Measurements from ENCODE around the gene A3GALT2.

A3GALT2 gene

GRCh38 chr1:33330906-33331305, 10.0 kb upstream of the A3GALT2 start:
- FAIRE-seq, result no peak

GRCh38 chr1:33330361-33330890, 9.5 kb upstream of the A3GALT2 start:
- FAIRE-seq, result no peak

DNA sequence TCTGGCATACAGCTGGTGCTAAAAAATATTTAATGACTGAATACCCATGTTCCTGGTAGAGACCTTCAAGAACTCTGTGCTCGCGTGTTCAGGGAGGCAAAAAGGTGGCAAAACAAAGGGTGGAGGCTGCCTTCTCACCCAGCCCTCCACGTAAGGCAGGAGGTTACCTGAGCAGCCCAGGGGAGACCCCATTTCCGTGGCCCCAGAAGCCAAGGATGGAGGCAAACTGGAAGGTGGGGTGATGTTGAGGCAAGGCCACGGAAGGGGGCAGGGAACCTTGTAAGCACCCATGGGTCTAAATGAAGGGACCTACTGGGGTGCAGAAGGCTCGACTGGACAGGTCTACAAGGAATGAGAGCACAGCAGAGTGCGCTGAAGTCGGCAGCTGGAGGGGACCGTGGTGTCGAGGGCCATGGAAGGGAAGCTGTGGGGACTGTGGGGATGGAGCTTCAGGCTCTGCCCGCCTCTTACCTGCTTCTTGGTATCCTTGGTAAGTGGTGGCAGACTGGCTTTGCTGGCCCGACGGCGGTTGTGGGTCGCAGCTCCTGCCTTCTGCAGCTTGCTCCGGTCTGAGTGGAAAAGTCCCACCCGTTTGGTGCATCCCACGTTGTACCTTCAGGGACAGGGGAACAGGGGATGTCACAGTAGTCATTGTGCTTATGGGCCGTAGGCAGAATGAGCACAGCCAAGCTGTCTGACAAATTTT, 8.9 kb upstream of the A3GALT2 start:
- no peak for FAIRE-seq

DNA sequence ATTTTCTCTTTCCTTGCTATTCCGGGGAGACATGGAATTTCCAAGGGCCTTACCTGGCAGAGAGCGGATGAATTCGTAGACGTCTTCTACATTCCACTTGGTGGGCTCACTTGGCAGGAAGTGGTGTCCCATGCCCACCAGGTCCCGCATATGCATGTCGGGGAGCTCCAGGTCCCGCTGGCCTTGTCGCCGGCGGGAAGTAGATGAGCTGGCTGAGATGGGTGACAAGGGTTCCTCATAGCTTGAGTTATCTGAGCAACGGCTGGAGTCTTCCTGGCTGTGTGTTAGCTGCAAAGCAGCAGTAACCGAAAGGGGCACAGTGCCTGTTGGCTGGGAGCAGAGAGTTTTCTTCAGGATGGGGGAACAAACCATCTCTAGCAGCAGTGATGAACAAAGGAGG, 7.9 kb upstream of the A3GALT2 start:
- no peak for FAIRE-seq

DNA sequence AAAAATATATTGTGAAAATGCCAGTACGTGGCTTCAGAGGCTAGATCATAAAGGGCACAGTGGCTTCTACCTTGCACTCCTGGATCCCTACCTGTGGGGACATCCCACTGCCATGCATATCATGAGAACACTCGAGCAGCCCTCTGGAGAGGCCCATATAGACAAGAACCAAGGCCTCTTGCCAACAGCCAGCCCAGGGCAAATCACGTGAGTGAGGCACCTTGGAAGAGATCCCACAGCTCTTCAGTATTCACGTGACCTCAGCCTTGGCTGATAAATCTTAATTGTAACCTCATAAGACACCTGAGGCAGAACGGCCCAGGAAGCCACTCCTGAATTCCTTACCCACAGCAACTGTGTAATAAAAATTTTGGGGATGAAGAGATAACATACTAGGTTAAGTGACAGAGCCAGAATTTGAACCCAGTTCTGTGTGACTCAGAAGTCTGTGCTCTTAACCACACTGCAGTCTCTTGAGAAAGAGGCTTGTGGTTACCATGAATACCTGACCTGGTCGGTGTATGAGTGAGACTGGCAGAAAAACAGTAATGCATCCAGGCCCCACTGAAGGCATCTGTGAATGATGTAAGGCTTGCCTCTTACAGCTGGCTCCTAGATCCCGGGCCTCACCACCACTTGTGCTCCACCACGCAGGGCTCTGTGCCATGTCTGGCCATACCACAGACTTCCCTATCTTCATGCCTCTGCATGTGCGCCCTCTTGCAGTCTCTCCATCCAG, 6.9 kb upstream of the A3GALT2 start:
- FAIRE-seq, result no peak

- no peak for FAIRE-seq
These were observed 5.9 kb upstream of the A3GALT2 start for GRCh38 chr1:33326785-33327184.

DNA sequence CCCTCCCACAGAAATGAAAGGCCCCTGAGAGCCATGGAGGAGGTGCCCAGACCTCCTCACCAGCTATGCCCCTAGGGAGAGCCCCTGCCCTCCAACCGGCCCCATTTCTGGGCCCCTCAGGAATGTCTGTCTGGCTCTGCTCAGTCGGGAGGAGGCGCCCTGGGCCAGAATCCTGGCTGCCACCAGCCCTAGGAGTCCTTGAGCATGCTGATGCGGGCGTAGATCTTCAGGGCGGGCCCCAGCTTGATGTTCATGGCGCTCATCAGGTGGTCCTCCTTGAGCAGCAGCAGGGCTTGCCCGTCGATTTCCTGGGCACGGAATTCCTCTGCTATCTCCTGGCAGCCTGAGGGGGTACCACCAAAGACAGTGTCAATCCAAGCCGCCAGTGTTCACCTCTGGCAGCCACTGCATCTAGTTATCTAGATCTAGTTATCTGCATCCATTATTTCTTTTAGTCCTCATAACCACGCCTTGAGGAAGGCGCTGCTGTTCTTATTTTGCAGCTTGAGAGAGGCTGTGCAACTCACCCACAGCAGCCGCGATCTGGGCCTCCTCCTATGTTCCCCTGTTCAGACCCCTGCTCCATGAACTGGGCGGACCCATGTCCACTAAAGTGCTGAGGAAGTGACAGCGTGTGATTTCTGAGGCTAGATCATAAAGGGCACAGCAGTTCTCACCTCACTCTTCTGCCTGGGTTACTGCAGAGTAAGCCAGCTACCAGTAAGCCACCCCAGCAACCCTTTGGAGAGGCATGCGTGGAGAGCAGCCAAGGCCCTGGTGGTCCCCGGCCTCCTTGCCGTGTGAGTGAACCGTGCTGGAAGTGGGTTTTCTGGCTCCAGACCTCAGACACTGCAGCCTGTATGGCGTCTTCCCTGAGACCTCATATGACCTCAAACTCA, 4.0 kb upstream of the A3GALT2 start:
- no peak for FAIRE-seq

DNA sequence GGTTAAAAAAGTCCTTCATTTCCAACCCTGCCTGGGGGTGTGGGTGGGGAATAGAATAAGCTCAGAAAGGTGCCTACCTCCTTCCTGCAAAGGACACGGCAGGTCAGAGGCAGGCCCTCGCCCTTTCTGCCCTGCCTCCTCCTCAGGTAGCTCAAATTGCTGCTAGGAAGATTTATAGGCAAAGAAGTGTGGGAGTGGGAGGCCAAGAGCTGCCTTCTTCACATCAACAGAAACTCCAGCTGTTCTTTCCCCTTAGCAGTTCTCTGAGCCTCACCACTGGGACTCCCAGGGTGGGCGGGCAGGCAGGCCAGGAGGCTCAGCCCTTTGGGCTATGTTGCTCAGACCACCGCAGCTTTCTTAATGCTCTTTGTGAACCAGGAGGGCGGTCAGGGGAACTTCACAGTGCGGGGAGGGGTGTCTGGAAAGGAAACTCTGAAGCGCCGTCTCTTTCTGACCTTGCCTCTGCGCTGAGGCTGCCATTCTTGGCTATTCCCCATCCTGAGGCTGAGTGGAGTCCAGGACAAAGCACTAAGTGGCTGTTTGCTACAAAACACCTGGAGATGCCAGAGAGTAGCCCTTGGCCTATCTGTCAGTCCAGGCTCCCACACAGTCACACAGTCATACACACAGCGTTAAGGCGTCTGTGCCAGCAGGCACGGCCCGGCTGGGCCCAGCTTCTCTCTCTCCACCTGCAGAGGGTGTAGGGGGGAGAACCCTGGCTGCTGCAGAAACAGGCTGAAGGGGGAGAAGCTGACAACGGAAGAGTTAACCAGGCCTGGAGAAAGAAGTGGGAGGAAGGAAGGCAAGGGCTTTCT, 3.0 kb upstream of the A3GALT2 start:
- FAIRE-seq, result no peak

- no peak for FAIRE-seq
These were observed 2.1 kb upstream of the A3GALT2 start for GRCh38 chr1:33322870-33323585.

DNA sequence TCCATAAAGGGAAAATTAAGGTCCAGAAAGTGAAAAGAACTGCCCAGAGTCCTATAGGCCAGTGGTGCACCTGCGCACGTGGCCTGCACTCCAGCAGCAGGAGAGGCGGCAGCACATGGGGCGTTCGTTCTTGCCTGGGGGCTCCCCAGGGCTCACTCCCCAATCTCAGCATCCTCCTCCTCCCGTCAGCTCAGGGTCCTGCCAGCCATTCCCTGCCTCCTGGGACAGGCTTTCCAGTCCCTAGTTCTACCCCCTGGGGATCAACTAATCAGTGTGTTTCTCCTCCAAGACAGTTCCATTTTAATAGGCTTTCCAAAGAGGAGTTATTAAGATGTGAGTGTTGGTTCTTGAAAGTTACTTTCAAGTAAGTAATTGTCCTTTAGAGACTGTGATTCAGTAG, 1.2 kb upstream of the A3GALT2 start:
- no peak for FAIRE-seq

DNA sequence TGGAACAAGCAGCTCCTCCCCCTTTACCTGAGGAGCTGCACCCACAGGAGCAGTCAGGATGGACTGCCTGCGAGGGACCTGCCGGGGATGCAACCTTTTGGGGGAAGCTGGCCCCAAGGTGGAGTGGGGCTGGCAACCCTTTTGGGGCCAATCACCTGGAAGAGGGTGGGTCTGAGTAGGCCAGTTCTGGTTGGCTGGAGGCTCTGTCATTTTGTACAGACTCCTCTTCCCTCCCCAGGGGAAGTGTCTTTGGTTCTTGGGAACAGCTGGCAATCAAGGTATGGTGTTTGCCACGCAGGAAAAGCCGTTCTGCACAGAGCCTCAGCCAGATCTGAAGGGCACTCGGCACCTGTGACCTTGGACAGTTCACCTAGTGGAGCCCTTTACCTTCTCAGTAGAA, 280 bp upstream of the A3GALT2 start:
- no peak for FAIRE-seq

DNA sequence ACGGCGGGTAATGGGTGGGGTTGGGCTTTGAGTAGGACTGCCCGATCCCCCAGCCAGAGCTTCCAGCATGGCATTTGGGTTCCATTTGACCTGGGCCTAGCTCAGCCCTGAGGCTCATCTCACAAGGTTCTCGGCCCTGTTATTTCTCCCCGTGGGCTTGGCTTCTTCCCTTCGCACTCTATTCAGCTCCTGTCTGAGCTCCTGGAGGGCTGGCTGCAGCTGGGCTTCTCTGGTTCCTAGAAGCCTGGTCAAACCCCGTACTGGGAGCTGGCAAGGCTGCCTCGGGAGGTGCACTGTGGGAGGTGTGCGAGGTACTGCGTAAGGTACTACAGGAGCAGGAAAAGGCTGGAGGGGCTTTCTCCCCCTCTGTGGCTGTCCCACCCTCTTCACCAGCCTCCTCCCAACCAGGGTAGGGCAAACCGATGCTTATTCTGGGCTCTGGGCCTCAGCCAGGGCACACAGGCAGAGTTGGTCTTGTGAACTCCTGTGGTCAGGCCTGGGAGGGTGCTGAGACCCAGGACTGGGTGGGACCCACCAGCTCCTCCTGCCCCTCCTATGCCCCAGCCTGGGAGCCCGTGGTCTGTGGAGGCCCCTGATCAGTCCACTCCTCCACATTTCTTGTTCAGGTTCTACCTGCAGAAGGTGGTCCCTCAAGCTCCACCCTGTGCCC, 814 bp downstream of the A3GALT2 start:
- no peak for FAIRE-seq

- no peak for FAIRE-seq
These were observed 1.5 kb downstream of the A3GALT2 start for GRCh38 chr1:33319186-33319948.

GRCh38 chr1:33317946-33318345, 3.0 kb downstream of the A3GALT2 start:
- no peak for FAIRE-seq

DNA sequence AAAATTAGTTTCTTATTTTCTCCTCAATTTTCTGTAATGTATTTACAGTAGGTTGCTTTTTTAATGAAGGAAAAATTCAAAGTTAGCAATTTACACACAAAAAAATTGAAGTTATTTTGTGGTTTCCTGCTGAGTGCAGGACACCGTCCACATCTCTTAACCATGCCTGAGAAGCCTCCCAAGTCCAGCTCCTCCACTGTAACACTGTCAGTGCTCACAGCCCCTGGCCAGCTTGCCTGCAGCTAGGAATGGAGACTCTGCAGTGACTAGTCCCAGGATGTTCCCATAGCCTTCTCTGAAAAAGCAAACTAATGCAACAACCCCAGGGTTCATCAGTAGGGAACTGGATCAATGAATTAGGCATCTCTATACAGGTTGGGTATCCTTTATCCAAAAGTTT, 3.5 kb downstream of the A3GALT2 start:
- FAIRE-seq, result no peak

DNA sequence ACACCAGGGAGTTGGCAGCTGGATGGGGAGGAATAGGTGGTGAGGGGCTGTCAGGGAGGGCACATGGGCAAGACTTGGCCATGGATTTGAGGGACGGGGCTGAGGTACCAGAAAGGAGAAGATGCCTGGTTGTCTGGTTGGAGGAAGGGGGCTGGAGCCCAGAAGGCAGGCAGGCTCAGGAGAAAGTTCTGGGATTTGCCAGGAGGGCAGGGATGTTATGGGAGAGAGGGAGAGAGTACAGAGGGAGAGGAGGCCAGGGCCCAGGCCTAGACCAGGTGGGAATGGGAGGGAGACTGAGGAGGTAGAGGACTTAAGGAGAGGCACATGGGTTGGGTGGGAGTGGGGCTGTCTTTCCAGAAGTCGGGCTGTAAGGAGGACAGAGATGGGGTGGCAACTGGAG, 4.3 kb downstream of the A3GALT2 start:
- no peak for FAIRE-seq

- no peak for FAIRE-seq
These were observed 6.5 kb downstream of the A3GALT2 start for GRCh38 chr1:33314416-33314815.

- FAIRE-seq, result no peak
These were observed 8.5 kb downstream of the A3GALT2 start for GRCh38 chr1:33312413-33312749.

DNA sequence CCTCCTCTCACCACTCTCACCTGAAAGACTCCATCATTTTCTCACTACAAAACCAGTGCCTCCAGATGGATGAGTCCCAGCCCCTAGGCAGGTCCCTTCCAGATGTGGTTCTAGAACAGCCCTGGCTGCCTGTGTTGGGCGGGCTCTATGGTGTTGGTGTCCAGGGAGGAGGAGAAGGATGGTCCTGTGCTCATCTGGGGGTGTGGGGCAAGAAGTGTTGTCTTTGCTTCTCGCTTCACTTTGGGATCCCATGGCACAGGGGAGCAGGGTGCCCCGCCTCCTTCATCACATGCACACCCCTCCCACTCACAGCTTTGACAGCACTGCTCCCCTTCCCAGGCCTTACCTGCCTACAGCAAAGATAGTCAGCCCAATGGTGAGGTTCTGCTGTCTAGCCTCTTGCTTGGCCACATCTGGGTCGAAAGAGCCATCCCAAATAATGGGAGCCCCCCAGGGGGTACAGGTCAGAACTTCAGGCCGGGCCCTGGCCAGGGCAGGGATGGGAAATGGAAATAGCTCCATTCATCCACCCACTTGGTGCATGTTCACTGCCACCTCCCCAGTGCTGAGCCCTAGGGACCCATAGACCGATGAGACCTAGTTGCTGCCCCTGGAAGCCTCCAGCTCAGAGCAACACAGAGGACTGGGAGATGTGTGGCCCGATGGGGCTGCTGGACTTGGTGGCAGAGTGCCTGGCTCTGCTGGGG, 9.0 kb downstream of the A3GALT2 start:
- FAIRE-seq, result no peak

- FAIRE-seq, result no peak
These were observed 10.2 kb downstream of the A3GALT2 start for GRCh38 chr1:33310702-33311101.
